NCI-H526 (cell line): ENCODE measurements around the gene MPZL1.
A peak's percentile ranks its signal among the peaks of the same experiment; 100 is the strongest.

ENCODE experiments used
- DNase-seq, 2 experiments: peaks; one replicate each; lab custom pipeline; 2025; lab: John Stamatoyannopoulos, UW

MPZL1 gene

DNA sequence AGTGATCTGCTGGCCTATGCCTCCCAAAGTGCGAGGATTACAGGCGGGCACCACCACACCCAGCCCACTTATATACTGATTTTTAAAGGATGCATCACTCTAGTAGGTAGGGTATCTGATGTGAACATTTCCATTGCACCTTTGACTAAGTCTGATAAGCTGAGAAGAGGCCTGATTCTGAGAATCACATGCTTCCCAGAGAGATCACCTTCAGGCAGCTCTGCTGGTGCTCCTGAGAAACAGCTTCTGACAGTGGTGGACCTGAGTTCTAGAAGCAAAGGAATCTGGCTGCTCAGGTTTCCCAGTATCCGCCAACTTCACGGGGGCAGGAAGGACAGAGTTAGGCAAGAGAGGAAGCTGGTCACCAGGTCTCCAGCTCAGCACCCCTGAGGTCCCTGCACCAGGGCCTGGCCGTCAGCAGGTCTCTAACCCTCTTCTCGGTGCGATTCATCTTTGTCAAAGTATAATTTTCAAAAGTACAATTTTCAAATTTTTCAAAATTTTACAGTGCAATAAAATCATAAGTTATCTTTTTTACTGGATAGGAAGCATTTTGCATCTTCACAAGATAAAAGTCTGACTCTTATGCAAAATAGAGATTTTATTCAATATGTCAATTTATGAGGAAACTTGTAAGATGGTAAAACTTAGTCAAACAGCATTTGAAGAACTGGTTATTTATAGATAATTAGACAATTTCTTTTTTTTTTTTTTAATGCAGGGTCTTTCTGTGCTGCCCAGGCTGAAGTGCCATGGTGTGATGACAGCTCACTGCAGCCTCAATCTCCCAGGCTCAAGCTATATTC lies 25.8 kb upstream of the MPZL1 start:
- DNase-seq, result no peak

DNA sequence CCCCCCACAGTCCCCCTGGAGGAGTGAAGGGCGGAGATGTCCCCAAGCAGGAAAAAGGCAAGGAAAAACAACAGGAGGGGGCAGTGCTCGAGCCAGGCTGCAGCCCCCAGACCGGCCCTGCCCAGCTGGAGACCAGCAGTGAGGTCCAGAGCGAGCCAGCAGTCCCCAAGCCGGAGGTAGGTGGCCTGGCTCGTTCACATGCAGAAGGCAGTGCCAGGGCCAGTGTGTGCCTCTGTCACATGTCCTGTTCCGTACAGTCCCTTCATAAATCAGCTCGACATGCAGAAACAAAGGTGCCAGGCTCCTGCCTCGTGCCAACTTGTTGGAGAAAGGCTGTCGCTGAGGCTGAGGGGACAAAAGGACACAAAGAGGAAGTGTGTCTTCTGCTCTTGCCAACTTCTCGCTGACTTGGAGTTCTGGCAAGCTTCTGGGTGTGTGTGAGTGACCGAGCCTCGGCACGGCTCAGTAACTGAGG lies 24.1 kb upstream of the MPZL1 start:
- no peak for DNase-seq

DNA sequence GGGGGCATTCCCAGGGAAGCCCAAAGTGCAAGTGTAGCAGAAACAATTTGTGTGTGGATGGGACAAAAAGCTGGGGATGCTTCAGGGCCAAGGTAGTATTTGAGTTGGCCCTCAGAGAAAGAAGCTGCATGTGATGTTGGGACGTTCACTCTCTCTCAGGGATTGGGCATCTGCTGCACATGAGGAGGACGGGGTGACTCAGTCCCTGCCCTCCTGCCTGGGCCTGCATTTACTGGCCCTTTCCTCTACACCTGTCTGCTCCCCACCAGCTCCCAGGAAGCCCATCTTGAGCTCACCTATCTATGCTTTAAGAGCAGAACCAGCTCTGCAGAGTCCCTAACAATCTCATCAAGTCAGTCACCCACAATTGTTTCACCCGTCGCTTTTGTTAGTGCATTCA lies 23.5 kb upstream of the MPZL1 start:
- no peak for DNase-seq

DNA sequence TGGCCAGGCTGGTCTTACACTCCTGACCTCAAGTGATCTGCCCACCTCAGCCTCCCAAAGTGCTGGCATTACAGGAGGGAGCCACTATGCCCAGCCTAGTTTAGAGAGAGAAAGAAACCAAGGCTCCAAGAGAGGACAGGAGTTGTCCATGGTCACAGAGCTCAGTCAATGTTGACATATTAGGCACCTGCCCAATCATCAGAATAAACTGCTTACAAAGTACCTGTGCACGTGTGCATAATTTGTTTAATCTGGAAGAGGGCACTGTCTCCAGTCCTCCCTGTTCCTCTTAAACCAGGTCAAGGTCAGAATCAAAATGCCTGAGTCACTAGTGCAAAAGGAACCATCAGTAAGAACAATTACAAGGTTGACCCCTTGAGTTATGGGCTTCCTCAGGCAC lies 20.3 kb upstream of the MPZL1 start:
- no peak for DNase-seq

DNA sequence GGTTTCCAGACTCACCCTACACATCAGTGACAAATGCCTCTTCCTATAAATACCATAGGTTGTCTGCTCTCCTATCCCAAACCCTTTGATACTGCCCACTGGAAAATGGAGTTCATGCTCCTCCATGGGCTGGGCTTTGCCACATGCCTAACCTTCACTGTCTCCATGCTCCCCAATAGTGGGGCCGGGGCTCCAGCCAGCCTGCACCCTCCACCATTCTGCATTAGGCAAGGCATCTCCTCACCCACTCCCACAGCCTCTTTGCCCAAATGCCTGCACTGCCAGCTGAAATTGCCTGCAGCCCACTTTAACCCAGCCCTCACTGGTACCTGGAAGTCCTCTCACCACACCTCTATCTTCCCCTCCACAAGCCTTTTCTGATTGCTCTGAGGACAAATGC lies 18.2 kb upstream of the MPZL1 start:
- no peak for DNase-seq

DNA sequence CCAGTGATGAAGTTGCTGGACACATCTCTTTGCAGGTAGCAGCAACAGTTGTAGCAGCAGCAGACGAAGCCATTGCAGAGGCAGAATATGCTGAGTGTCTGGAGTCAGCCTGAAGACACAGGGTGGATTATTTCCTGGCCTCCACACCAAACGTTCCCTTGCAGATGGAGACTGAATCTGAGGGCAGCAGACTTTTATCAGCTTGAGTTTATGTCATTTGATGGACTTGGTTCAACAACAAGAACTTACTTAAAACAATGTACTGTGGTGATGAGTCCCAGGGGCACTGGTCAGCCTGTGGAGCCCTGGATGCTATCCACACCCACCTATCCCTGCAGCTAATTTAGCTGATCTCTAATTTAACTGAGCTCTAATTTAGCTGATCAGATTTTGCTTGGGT lies 17.1 kb upstream of the MPZL1 start:
- DNase-seq, result no peak

DNA sequence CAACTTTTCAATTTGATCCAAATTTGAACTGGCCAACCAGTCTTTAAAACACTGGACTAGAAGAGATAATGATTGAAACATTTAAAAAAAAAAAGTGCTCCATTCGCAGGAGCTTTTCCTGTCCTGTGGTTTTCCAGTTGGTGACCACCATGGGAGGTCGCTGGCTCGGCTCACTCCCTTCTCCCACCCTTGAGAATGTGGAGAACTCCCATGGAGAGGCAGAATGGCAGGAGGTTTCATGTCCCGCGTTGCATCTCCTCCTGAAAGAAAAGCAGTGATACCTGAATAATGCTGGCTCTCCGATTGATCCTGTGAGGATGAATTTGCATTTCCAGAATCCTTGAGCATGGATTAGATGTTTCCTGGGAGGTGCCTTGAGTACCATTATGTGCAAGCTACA lies 16.5 kb upstream of the MPZL1 start:
- no peak for DNase-seq

DNA sequence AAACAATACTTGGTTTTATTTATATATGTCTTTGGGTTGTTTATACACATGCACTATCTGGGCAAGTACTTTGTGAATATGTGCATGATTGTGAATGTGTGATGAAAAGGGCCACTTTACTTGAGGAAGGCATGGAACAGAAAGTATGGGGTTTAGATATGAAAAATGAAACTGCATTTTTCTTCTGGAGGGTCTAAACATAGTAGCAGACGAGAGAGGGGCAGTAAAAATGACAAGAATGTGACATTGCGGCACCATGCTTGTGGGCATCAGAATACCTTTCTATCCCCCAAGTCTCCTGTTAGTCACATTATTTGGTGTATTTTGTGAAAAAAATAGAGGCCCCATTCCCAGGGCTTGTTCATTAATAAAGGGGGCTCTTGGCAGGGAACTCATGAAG lies 15.4 kb upstream of the MPZL1 start:
- DNase-seq, result no peak

DNA sequence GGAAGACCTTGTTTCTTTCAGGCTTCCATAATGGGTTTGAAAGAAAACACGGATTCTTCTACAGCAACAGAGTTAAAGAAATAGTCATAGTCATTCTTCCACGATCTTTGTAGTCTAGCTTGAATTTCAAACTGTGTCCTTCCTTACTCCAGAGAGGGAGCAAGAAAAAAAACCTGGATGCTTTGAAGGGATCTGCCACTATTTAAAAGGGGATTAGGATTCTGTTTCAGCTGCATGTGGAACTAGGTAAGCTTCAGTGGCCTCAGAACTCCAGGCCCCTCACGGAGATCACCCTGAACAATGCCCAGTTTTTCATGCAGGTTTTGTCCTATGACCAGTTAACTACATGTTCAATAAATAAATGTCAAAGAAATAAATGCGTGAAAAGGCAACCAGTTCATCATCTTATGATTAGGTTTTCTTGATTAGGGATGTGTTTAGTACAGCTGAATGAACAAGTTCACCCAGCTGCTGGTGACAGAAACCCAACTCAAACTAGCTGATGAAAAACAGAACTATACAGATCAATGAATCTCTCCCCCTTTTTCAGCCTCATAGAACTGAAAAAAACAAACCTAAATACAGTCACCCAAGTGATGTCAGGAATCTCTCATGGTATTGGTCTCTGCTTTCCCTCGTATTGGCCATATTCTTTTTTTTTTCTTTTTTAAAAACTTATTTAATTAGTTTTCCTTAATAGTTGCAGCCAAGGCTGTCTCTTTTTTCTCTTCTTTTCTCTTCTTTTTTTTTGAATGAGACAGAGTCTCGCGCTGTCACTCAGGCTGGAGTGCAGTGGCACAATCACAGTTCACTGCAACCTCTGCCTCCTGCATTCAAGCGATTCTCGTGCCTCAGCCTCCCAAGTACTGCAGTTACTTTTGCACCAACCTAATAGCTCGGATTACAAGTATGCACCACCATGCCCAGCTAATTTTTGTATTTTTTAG lies 14.6 kb upstream of the MPZL1 start:
- no peak for DNase-seq

DNA sequence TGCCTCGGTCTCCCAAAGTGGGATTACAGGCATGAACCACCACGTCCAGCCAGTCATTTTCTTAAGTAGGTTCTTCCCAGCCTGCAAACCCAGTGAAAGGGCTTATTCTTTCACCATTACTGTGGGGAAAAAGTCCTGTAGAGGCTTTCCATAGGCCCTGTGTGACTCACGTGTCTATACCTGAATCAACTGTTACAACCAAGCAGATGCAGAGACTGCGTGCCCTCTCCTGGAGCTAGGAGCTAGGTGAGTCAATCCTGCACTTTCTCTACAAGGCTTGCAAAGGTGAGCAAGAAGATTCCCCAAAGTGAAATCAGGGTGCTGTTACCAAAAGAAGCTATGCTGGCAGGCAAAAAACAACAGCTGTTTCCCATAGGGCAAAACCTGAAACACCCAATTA lies 13.8 kb upstream of the MPZL1 start:
- DNase-seq, result no peak

DNA sequence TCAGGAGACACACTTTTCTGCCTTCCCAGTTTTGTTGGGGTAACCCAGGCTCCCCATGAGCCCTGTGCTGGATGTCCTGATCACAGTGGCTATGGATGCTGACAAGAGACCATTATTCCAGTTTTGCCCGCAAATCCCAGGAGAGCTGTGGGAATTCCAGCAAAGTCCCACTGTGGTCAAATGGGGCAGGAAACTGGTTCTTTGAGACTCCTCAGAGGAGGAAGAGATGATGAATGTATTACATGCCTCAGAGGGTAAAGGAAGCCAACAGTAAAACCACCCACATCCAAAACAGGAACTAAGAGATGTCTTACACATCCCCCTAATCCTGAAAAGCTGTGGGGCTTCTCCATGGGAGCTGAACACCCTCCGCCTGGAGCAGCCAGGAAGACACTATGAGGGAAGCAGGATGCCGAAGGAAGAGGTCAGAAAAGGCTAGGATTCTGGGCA lies 12.8 kb upstream of the MPZL1 start:
- peak; percentile 49 to 59 for DNase-seq

DNA sequence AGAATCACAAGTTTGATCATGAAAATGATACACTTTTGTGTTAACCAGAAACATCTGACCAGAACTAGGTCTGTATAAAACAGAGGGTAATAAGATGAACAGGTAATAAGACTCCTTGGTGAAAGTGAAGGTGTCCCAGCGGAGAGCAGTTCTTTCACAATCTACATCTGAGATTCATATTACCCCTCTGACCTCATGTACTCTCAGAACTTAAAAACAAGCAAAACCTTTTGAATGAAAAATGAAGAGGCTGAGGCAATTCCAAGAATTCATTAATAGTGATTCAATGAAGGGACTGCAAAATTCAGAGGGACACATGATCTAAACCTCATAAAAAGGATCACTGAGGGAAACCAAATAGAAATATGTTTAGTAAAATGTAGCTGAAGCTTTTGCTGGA lies 10.9 kb upstream of the MPZL1 start:
- no peak for DNase-seq

DNA sequence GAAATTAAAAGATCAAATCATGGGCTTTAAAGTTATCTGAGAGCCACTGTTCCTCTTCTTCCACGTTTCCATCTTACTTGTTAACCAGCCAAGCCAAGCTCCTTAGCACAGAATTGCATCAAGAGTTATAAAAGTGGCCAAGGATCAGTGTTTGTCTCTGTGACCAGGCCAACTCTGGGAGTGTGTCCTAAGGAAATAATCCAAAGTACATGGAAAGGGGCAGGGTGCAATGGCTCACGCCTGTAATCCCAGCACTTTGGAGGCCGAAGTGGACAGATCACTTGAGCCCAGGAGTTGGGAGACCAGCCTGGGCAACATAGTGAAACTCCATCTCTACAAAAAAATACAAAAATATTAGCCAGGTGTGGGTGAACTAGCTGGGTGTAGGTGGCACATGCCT lies 10.0 kb upstream of the MPZL1 start:
- DNase-seq, result no peak

DNA sequence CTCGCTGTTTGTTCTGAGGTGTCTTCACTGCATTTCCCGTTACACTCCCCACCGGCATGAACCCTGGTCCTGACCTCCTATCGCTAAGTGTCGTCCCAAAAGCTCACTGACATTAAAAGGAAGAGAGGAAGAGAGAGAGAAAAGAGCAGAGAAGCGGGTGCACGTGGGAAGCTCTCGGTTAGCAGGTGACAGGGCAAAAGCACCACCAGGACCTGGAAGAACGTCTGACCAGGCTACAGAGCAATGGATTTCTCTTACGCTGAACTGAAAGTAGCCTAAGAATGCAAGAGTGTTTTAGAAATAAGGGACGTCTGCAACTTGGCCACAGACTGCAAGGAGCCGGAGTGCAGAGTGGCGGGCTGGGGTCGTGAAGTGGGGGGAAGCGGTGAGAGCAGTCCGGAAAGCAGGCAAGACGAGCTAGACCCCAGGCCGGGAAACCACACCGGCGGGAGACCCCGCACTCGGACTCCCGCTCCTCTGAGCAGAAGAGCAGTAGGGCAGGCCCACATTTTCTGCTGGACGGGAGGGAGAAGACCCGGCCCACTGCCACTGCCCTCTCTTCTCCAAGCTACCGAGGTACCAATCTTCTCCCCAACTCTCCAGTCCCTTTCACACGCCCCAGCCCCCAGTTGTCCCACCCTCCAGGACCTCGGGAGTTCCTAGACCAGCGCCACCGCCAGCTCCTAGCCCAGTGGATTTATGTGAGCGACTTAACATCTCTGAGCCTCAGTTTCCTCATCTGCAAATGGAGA lies 8.3 kb upstream of the MPZL1 start:
- peak in 1 of 2 experiments; percentile 73 for DNase-seq

DNA sequence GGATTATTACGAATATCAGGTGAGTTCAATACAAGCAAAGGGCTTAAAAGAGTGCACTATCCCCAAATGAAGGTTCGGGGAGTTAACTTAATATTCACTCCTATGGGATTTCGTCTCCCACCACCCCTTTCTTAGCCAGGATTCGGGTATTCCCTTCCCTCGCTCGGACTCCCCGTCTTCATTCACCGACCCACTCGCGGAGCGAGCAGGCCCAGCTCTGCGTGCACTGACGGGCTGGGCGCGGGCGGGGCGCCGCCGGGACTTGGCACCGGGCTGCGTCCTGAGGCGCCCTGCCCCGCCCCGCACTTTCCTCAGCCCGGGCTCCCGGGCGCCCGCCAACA lies 7.7 kb upstream of the MPZL1 start:
- no peak for DNase-seq

DNA sequence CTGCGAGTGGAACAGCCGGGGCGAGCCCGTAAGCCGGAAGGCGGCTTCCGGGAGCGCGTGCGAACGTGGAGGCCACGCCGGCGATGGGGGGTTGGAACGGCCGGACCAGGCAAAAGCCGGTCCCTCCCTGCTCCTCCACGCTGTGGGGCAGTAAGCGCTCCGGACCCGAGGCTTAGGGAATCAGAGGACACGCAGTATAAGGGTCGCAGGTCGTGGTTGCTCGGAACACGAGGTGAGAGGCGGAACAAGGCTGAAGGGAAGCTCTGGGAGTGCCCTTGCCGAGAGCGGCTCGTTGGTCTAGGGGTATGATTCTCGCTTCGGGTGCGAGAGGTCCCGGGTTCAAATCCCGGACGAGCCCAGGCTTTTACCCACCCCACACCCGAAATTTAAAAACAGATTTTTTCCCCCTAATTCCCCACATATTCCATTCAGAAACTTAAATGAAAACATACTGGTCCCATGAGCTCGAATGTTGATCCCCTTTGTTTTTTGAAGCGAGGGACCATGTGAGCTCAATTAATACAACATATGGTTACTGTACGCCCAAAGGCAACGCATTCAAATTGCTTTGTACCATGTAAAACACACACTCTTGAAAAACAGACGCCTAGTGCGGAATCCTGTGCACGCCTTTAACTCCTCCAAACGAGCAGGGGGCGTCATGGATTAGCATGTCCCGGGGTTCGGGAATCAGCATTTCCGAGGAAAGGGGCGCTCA lies 7.2 kb upstream of the MPZL1 start:
- peak; percentile 94 to 99 for DNase-seq

DNA sequence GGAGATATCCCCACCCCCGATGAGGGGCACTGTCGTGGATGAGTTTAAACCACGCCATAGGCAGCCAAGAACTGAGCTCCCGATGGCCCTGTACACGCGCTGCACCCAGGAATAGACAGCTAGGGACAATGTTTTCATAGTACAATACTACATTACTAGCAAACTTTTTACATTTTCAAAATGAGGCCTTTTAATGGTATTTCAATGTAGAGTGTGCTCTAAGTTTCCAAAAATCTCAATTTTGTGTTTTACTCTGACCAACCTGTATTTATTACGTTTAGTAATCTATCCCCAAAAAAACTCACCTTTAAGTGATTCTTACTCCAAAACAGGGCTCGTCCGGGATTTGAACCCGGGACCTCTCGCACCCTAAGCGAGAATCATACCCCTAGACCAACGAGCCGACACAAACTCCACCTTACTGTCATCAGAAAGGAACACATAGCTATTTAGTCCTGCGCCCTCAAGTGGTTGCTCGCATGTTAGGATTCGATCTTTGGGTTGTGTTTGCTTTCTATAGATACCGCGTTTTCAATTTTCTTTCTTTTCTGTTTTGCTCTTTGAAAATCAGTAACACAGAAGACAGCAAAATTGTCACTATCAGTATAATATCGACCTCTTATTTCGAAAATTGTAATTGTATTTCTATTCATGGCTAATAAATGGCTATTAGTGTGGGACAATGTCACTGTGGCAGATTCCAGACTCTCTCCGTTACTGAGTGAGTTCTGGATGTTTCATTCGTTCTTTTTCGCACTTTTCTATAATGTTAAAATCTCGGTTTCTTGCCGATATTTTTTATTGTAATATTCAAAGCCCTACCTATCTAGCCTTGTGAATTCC lies 6.4 kb upstream of the MPZL1 start:
- peak; percentile 97 to 98 for DNase-seq

DNA sequence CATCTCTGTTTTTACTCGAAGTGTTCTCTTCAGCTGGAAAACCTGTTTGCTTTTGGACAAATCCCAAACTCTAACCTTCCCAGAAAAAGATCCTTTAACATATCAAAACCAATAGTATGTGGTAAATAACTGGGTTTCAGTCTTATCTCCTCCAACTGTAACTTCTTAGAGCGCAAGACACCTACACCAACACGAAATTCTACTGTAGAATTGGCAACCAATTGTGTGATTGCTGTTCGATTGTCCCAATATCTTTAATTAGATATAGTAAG lies 5.8 kb upstream of the MPZL1 start:
- peak in 1 of 2 experiments; percentile 72 for DNase-seq

DNA sequence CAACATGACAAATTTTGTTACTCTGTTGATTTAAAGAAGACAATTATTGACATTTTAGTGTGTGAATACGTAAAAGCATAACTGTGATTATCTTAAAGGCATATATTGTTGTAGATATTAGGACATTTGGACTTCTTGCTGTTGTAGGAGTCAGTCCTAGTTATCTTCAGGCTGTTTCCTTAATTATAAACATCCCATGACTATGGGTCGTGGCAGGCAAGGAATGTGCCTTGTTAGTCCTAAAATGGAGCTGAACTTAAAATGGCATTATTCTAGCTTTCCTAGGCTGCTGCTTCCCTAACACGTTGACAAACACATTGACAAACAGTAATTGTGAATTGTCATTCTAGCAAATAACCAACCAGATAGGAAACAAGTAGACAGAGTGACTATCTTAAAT lies 4.4 kb upstream of the MPZL1 start:
- DNase-seq, result no peak

DNA sequence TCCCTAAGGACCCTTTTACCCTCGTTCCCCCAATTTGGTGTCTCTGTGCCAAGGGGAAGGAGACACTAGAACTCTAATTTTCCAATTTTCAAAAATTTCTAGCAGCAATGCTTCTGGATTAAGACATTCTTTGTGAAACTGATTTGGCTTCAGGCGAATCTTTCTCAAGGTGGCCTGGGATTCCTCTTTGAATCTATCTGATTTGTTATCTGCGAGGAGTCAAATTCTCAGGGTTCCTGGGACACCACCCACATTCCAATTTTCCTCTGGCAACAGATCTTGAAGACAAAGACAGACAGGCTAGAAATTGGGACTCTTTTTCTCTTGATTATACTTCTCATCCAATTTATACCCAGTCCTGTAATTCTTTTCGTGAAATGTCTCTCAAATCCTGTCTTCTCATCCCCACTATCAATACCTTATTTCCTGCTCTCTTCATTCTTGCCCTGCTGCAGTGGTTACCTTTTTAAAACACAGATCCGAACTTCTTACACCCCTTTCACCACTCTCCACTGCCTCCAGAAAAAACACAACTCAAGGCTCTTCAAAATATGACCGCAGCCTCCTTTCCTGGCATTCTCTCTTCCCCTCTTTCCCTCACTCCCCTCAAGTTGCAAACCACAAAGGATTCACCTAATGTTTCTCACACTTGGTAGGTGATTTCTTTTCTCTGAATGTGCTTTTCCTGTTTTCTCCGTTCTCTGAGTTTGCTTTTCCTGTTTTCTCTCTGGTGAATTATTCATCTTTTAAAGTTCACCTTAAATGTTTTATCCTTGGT lies 2.7 kb upstream of the MPZL1 start:
- DNase-seq, result no peak
